OCI-LY7 (cell line): Measurements from ENCODE around the gene IL1RAPL2. TPM values are rescaled to one million over a fixed set of nuclear protein-coding genes. Genes with fewer than 3 reads are reported as not detected.

Source experiments
- BruUV-seq: library from RNA; stranded (reverse); fragments of 400-500 nt; replicated peaks from 2 replicates; lab custom pipeline; 2021; lab: Mats Ljungman, UMichigan
- CTCF ChIA-PET: fragments of 300-600 bp; sonication (Branson Sonifier 250); formaldehyde crosslinking; loops from one replicate; lab custom pipeline; 2022; ENCODE audit warnings: antibody characterized with exemption; ENCODE audit not compliant: unreplicated experiment; lab: Charles Lee
- POLR2A ChIA-PET: fragments of 300-600 bp; sonication (Branson Sonifier 250); formaldehyde crosslinking; loops from one replicate; lab custom pipeline; 2022; ENCODE audit warnings: antibody characterized with exemption; lab: Charles Lee
- DNase-seq: peaks from one replicate; pipeline ENCODE4 v3.0.0-alpha.2; 2015; ENCODE audit warnings: low spot score
- H2AFZ ChIP-seq: fragments of 200-600 bp; sonication (generic), shearing (Covaris generic); 2 replicates; pipeline ENCODE4 v1.6.1; 2014; ENCODE audit warnings: mild to moderate bottlenecking, antibody characterized with exemption, low read length, moderate library complexity
- H3K27ac ChIP-seq: fragments of 200-600 bp; sonication (generic); 2 replicates; pipeline ENCODE4 v1.5.1; 2014; ENCODE audit warnings: mixed run types, low read depth, mild to moderate bottlenecking, moderate library complexity, low read length, inconsistent platforms; ENCODE audit not compliant: poor library complexity, severe bottlenecking
- H3K36me3 ChIP-seq: fragments of 200-600 bp; sonication (generic); 2 replicates; pipeline ENCODE4 v1.6.1; 2014; ENCODE audit warnings: mild to moderate bottlenecking, antibody characterized with exemption, low read length, moderate library complexity, mixed read lengths; ENCODE audit not compliant: insufficient read depth
- H3K4me1 ChIP-seq: fragments of 200-600 bp; sonication (generic); 2 replicates; pipeline ENCODE4 v1.5.1; 2014; ENCODE audit warnings: mild to moderate bottlenecking, low read length; ENCODE audit not compliant: insufficient read depth, poor library complexity, severe bottlenecking
- H3K4me2 ChIP-seq: fragments of 200-600 bp; sonication (generic); 2 replicates; pipeline ENCODE4 v1.6.1; 2014; ENCODE audit warnings: mild to moderate bottlenecking, low read length
- H3K4me3 ChIP-seq: fragments of 200-600 bp; sonication (generic); 2 replicates; pipeline ENCODE4 v1.5.1; 2014; ENCODE audit warnings: mild to moderate bottlenecking, low read depth, low read length; ENCODE audit not compliant: poor library complexity, severe bottlenecking
- H3K79me2 ChIP-seq: fragments of 200-600 bp; sonication (generic); 2 replicates; pipeline ENCODE4 v1.6.1; 2016; ENCODE audit warnings: low read depth, mild to moderate bottlenecking, low read length, moderate library complexity, mixed read lengths; ENCODE audit not compliant: insufficient read depth
- H3K9me2 ChIP-seq: fragments of 200-600 bp; sonication (generic); 2 replicates; pipeline ENCODE4 v1.6.1; 2016; ENCODE audit warnings: mild to moderate bottlenecking, low read length, mixed read lengths; ENCODE audit not compliant: insufficient read depth
- H3K9me3 ChIP-seq: fragments of 200-600 bp; sonication (generic); 2 replicates; pipeline ENCODE4 v1.6.1; 2014; ENCODE audit warnings: mild to moderate bottlenecking, mixed run types, low read length, mixed read lengths
- H4K20me1 ChIP-seq: fragments of 200-600 bp; sonication (generic); 2 replicates; pipeline ENCODE4 v1.6.1; 2014; ENCODE audit warnings: mild to moderate bottlenecking, antibody characterized with exemption, low read length, moderate library complexity, mixed read lengths; ENCODE audit not compliant: insufficient read depth
- CTCF ChIP-seq: fragments of 200-600 bp; sonication (generic); conservative IDR thresholded peaks from 2 replicates; pipeline ENCODE4 v1.5.1; 2014; ENCODE audit warnings: mild to moderate bottlenecking, antibody characterized with exemption, low read length, moderate library complexity, mixed read lengths
- EZH2phosphoT487 ChIP-seq: fragments of 200-600 bp; sonication (generic); IDR thresholded peaks from 2 replicates; pipeline ENCODE4 v1.6.1; 2018; ENCODE audit warnings: low read depth, borderline replicate concordance, mild to moderate bottlenecking, mixed run types, antibody characterized with exemption, low read length, moderate library complexity, mixed read lengths
- intact Hi-C: fragments of 100-400 bp; cut with micrococcal nuclease; formaldehyde crosslinking; loops from one replicate; pipeline ENCODE4 v1.10.0; 2022; ENCODE audit not compliant: unreplicated experiment
- total RNA-seq, 2 experiments: library from RNA; depleted of rRNA in 1 of 2; stranded (reverse); fragments of >200 nt in 1 of 2; shearing (Covaris generic) in 1 of 2; gene quantifications; 2 replicates each; pipeline ENCODE4 v1.2.3, GENCODE V29; 2014 to 2022

Gene IL1RAPL2
- total RNA-seq, 2 experiments from 2014 or later = not detected

- no peaks in the 10 kb centered on the region for H3K9me3 ChIP-seq
- no peak overlapping the region for H3K4me2 ChIP-seq
- H3K27ac ChIP-seq = no peak overlapping the region
- H3K9me2 ChIP-seq = no peaks in the 10 kb centered on the region
- H3K4me3 ChIP-seq = no peak overlapping the region
- BruUV-seq = no TSS peak
- H3K4me1 ChIP-seq = no peaks in the 10 kb centered on the region
- no peaks in the 10 kb centered on the region for H3K79me2 ChIP-seq
- no peak for DNase-seq
- TF ChIP-seq EZH2phosphoT487 (no peak), CTCF (no peak)
- H2AFZ ChIP-seq = no peak overlapping the region
- POLR2A ChIA-PET = no interaction called here
- CTCF ChIA-PET = no interaction called here
- no peaks in the 10 kb centered on the region for H3K36me3 ChIP-seq
- intact Hi-C loops = no loop called here
- H4K20me1 ChIP-seq = no peaks in the 10 kb centered on the region
These were observed 1079.8 kb downstream of the IL1RAPL2 start for GRCh38 chrX:105645667-105646357.

GRCh38 chrX:105646592-105647372 is 1080.8 kb downstream of the IL1RAPL2 start:
- Histone ChIP-seq H3K27ac (no peak overlapping the region), H3K4me3 (no peak overlapping the region), H3K36me3 (no peaks in the 10 kb centered on the region), H3K9me3 (no peaks in the 10 kb centered on the region), H4K20me1 (no peaks in the 10 kb centered on the region), H3K79me2 (no peaks in the 10 kb centered on the region), H3K9me2 (no peaks in the 10 kb centered on the region), H3K4me2 (no peak overlapping the region), H3K4me1 (no peaks in the 10 kb centered on the region), H2AFZ (no peak overlapping the region)
- intact Hi-C loops = no loop called here
- BruUV-seq = no TSS peak
- TF ChIP-seq CTCF (no peak), EZH2phosphoT487 (no peak)
- ChIA-PET POLR2A (no interaction called here), CTCF (no interaction called here)
- DNase-seq = no peak

- no peak for DNase-seq
- no peaks in the 10 kb centered on the region for H3K4me1 ChIP-seq
- TF ChIP-seq CTCF (no peak), EZH2phosphoT487 (no peak)
- no peak overlapping the region for H3K4me2 ChIP-seq
- CTCF ChIA-PET = no interaction called here
- intact Hi-C loops = no loop called here
- H4K20me1 ChIP-seq = no peaks in the 10 kb centered on the region
- no peaks in the 10 kb centered on the region for H3K9me3 ChIP-seq
- POLR2A ChIA-PET = no interaction called here
- no TSS peak for BruUV-seq
- no peaks in the 10 kb centered on the region for H3K9me2 ChIP-seq
- no peak overlapping the region for H2AFZ ChIP-seq
- H3K36me3 ChIP-seq = no peaks in the 10 kb centered on the region
- no peak overlapping the region for H3K4me3 ChIP-seq
- no peak overlapping the region for H3K27ac ChIP-seq
- H3K79me2 ChIP-seq = no peaks in the 10 kb centered on the region
These were observed 1081.8 kb downstream of the IL1RAPL2 start for GRCh38 chrX:105647749-105648148.
